DOHH2 (cell line): Measurements from ENCODE around the gene TFB1M.

Experiments used
- H3F3A ChIP-seq: fragments of 200-600 bp; sonication (generic), shearing (Covaris generic); 2 replicates; pipeline ENCODE4 v1.6.0; 2016; ENCODE audit warnings: antibody characterized with exemption, mild to moderate bottlenecking; ENCODE audit not compliant: control insufficient read depth, insufficient read depth
- H3K27ac ChIP-seq: fragments of 200-600 bp; sonication (generic); 2 replicates; pipeline ENCODE4 v1.5.1; 2014; ENCODE audit warnings: low read depth, mild to moderate bottlenecking, low read length, moderate library complexity
- H3K27me3 ChIP-seq: fragments of 200-600 bp; sonication (generic); 2 replicates; pipeline ENCODE4 v1.6.1; 2014; ENCODE audit warnings: mild to moderate bottlenecking, low read length, mixed read lengths; ENCODE audit not compliant: control insufficient read depth
- H3K36me3 ChIP-seq: fragments of 200-600 bp; sonication (generic); 2 replicates; pipeline ENCODE4 v1.6.1; 2014; ENCODE audit warnings: mild to moderate bottlenecking, low read length, moderate library complexity, mixed read lengths; ENCODE audit not compliant: control insufficient read depth
- H3K4me1 ChIP-seq: fragments of 200-600 bp; sonication (generic); 2 replicates; pipeline ENCODE4 v1.6.1; 2014; ENCODE audit warnings: mild to moderate bottlenecking, low read length, mixed read lengths; ENCODE audit not compliant: control insufficient read depth
- H3K4me2 ChIP-seq: fragments of 200-600 bp; sonication (generic); 2 replicates; pipeline ENCODE4 v1.6.0; 2014; ENCODE audit warnings: mild to moderate bottlenecking, low read length, moderate library complexity
- H3K4me3 ChIP-seq: fragments of 200-600 bp; sonication (generic); 2 replicates; pipeline ENCODE4 v1.5.1; 2014; ENCODE audit warnings: mild to moderate bottlenecking, low read length, mixed read lengths
- H3K79me2 ChIP-seq: fragments of 200-600 bp; sonication (generic); 2 replicates; pipeline ENCODE4 v1.6.1; 2014; ENCODE audit warnings: mild to moderate bottlenecking, low read length, mixed read lengths; ENCODE audit not compliant: control insufficient read depth
- H3K9me2 ChIP-seq: fragments of 200-600 bp; sonication (generic); replicated peaks from 2 replicates; pipeline ENCODE4 v1.6.1; 2014; ENCODE audit warnings: mild to moderate bottlenecking, low read length, mixed read lengths; ENCODE audit not compliant: control insufficient read depth
- H3K9me3 ChIP-seq: fragments of 200-600 bp; sonication (generic); 2 replicates; pipeline ENCODE4 v1.6.1; 2014; ENCODE audit warnings: antibody characterized with exemption, low read length, mixed read lengths; ENCODE audit not compliant: control insufficient read depth, insufficient read depth
- H4K20me1 ChIP-seq: fragments of 200-600 bp; sonication (generic); 2 replicates; pipeline ENCODE4 v1.6.0; 2014; ENCODE audit warnings: low read depth, mild to moderate bottlenecking, antibody characterized with exemption, low read length, moderate library complexity; ENCODE audit not compliant: control insufficient read depth, insufficient read depth
- EZH2phosphoT487 ChIP-seq: fragments of 200-600 bp; sonication (generic); IDR thresholded peaks from 2 replicates; pipeline ENCODE4 v1.6.1; 2017; ENCODE audit warnings: borderline replicate concordance, mild to moderate bottlenecking, antibody characterized with exemption, low read length, moderate library complexity, mixed read lengths
- TF ChIP-seq, protein P1 (sequence below): fragments of 200-600 bp; sonication (generic); IDR thresholded peaks from one replicate; pipeline ENCODE4 v1.5.1; 2014; ENCODE audit warnings: antibody characterized with exemption, mild to moderate bottlenecking, low read depth, low read length; ENCODE audit not compliant: poor library complexity, severe bottlenecking

TFB1M gene

DNA sequence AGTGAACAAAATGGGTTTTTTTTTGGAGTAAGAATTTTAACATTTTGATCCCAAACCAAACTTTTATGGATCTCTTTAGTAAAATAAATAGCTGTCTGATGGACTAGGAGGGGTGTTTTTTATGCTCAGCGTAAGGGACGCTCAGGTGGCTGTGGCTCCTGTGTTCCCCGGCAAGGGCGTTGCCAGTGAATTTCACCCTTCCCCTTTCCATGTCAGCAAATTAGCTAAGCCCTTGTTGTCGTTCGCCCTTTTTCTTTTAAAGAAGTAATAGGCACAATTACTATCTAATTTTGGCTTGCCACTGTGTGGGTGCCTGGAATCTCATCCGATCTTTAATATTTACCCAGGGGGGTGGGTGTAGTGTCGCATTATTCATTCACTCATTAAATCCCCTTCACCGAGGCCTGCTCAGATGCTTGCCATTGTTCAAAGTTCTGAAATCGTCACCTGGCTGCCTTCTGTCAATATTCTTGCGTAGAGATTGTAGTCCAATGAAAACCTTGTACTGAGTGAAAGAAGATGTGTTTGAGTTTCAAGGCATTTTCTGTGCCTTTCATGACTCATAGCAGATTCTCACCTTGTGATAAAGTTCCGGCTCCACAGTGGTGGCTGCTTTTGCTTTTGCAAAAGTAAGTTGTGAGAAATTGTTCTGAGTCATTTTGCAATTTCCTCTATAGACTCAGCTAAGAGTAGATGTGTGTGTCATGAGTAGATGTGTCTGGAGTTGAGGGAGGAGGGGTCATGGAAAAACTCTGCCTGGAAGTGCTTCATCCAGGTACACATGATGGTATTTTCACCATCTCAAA, 90.4 kb downstream of the TFB1M start:
- no peak overlapping the region for H3K27ac ChIP-seq
- H3K4me2 ChIP-seq: no peak overlapping the region
- no peaks in the 10 kb centered on the region for H3F3A ChIP-seq
- TF ChIP-seq, protein P1, sequence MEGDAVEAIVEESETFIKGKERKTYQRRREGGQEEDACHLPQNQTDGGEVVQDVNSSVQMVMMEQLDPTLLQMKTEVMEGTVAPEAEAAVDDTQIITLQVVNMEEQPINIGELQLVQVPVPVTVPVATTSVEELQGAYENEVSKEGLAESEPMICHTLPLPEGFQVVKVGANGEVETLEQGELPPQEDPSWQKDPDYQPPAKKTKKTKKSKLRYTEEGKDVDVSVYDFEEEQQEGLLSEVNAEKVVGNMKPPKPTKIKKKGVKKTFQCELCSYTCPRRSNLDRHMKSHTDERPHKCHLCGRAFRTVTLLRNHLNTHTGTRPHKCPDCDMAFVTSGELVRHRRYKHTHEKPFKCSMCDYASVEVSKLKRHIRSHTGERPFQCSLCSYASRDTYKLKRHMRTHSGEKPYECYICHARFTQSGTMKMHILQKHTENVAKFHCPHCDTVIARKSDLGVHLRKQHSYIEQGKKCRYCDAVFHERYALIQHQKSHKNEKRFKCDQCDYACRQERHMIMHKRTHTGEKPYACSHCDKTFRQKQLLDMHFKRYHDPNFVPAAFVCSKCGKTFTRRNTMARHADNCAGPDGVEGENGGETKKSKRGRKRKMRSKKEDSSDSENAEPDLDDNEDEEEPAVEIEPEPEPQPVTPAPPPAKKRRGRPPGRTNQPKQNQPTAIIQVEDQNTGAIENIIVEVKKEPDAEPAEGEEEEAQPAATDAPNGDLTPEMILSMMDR: no peak
- no peak for TF ChIP-seq EZH2phosphoT487
- no peaks in the 10 kb centered on the region for H3K36me3 ChIP-seq
- H3K79me2 ChIP-seq: no peaks in the 10 kb centered on the region
- H3K9me3 ChIP-seq: no peaks in the 10 kb centered on the region
- H3K4me3 ChIP-seq: no peak overlapping the region
- H3K9me2 ChIP-seq: no peaks in the 10 kb centered on the region
- H3K27me3 ChIP-seq: no peaks in the 10 kb centered on the region
- H3K4me1 ChIP-seq: no peaks in the 10 kb centered on the region
- no peaks in the 10 kb centered on the region for H4K20me1 ChIP-seq

DNA sequence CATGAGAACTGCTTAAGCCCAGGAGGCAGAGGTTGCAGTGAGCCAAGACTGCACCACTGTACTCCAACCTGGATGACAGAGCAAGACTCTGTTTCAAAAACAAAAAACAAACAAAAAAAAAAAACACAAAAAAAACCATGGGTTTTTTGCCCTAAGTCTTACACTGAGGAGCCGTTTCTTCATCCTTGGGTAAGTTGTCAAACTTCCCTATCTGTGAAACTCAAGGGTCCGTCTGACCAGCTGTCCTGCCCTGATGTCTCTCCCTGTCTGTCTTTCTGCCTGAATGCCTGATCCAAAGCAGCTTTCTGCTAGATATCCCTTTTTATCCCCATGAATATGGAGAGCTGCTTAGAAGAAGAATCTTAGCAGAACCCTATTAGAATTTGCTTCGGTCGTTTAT, 91.8 kb downstream of the TFB1M start:
- H3K4me1 ChIP-seq: no peaks in the 10 kb centered on the region
- H3K9me3 ChIP-seq: no peaks in the 10 kb centered on the region
- no peaks in the 10 kb centered on the region for H4K20me1 ChIP-seq
- no peak overlapping the region for H3K4me3 ChIP-seq
- H3K4me2 ChIP-seq: no peak overlapping the region
- H3K27me3 ChIP-seq: no peaks in the 10 kb centered on the region
- no peaks in the 10 kb centered on the region for H3K9me2 ChIP-seq
- H3K79me2 ChIP-seq: no peaks in the 10 kb centered on the region
- no peaks in the 10 kb centered on the region for H3F3A ChIP-seq
- TF ChIP-seq, protein P1: no peak
- no peak for TF ChIP-seq EZH2phosphoT487
- H3K27ac ChIP-seq: no peak overlapping the region
- H3K36me3 ChIP-seq: no peaks in the 10 kb centered on the region

DNA sequence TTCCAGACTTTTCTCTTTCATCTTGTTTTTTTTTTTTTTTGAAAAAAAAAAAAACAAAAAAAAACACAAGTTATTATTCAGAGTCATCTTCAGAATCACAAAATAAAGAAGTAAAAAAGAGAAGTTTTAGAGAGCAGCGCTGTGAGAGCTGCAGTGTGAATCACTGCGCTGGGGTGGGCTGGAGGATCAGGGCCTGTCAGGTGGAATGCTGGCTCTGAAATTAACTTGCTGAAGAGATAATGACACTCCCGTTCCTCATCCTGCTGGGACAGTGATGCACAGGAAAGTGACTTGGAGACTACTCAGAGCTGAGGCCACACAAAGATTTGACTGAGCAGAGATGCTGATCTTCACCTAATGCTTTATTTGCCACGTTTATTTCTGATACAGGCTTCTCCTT, 93.2 kb downstream of the TFB1M start:
- Histone ChIP-seq H3K9me2 (no peaks in the 10 kb centered on the region), H3K4me3 (no peak overlapping the region), H3F3A (no peaks in the 10 kb centered on the region), H3K4me2 (no peak overlapping the region), H3K79me2 (no peaks in the 10 kb centered on the region), H3K9me3 (no peaks in the 10 kb centered on the region), H3K4me1 (no peaks in the 10 kb centered on the region), H3K36me3 (no peaks in the 10 kb centered on the region), H3K27ac (no peak overlapping the region), H3K27me3 (no peaks in the 10 kb centered on the region), H4K20me1 (no peaks in the 10 kb centered on the region)
- TF ChIP-seq EZH2phosphoT487: no peak
- TF ChIP-seq, protein P1: no peak
